PFSK-1 (cell line): ENCODE measurements around the gene MIDN.

Experiments
- POLR2AphosphoS5 ChIP-seq: IDR thresholded peaks from 2 replicates; pipeline ENCODE4 v1.6.1; 2012; ENCODE audit warnings: low read depth, mild to moderate bottlenecking, control low read depth, low read length, moderate library complexity
- REST ChIP-seq, 2 experiments: IDR thresholded peaks; 2 replicates each; pipeline versions ENCODE4 v1.6.1 to v1.8.0; 2011 to 2012; ENCODE audit warnings: low read depth in 2 of 2, low read length in 2 of 2, control low read depth in 1 of 2, inconsistent platforms in 1 of 2, mild to moderate bottlenecking in 1 of 2, moderate library complexity in 1 of 2; ENCODE audit not compliant: insufficient read depth in 1 of 2
- SIN3A ChIP-seq: IDR thresholded peaks from 2 replicates; pipeline ENCODE4 v1.6.1; 2012; ENCODE audit warnings: mild to moderate bottlenecking, low read length, moderate library complexity, borderline replicate concordance; ENCODE audit not compliant: insufficient read depth
- TAF1 ChIP-seq: IDR thresholded peaks from 2 replicates; pipeline ENCODE4 v1.6.1; 2012; ENCODE audit warnings: low read length, control low read depth, borderline replicate concordance; ENCODE audit not compliant: insufficient read depth

GRCh38 chr19:1248139-1248785, at the start of gene MIDN:
- TF ChIP-seq POLR2AphosphoS5 (peak; percentile 99), REST (IDR thresholded peaks at IDR 0.05; ENCODE audit: insufficient read depth in 1 of 2, low read depth in 2 of 2, low read length in 2 of 2) (no peak), TAF1 (0 out of 2 replicates have a peak, but pooled peaks have one; percentile 42), SIN3A (no peak)
